ENCODE data around the gene SPTBN4.
A peak's percentile ranks its signal among the peaks of the same experiment; 100 is the strongest.
"Not testable (repeated sequence)": the region's sequence is repeated elsewhere in the genome, so short reads cannot be mapped to it uniquely, and the experiment has no call there.

SPTBN4 gene

DNA sequence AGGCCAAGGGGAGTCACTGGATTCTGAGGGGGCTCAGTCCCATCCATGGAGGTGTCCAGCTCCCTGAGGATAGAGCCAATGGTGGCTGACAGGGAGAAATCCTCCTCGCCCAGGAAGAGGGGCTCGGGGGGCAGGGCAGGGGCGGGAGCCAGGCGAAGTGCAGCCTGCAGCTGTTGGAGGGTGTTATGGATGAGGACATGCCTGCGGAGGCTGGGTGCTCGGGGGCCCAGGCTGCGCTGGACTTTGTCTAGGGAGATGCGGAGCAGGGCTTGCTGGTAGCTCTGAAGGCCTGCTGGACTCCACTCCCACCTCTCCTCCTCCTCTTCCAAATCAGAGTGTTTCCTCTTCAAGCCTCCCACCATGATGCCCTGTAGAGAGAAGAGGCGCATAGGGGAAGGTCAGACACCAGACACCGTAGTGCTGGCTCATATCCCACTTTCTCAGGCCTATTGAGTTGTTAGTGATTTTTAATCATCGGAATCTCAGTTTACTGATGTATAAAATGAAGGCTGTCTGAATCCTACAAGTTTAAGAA, 25.0 kb upstream of the SPTBN4 start:
- no peak for DNase-seq (ENCODE audit: low read depth)

DNA sequence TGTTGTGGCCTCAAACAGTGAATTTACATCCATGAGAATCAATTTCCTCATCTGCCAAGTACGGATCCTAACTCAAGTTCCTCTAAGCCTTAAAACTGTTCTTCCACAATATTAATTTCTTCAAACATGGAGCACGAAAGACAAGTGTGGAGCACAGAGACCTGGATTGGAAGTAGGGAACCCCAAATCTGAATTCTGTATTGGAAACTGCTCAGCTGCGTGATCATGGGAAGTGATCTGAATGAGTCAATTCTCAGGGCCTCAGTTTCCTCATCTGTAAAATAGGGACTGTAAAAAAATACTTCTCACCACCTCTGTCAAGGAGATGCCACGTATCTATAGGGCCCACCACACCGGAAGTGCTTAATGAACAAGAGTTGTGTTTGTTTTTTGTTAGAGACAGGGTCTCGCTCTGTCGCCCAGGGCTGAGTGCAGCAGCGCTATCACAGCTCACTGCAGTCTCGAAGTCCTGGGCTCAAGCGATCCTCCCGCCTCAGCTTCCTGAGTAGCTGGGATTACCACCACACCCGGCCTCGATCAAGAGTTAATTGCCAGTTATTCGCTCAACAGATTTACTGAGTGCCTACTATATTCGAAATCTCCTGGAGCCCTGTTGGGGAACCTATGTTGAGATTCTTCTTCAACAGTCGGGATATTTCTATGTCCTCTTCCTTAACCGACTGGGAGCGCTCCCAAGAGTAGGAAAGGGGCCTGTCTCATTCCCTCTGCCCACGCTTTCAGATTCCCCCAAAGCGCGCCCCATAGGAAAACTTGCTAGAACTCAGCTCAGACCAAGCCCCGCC, 24.3 kb upstream of the SPTBN4 start:
- DNase-seq (ENCODE audit: low read depth), result no peak

DNA sequence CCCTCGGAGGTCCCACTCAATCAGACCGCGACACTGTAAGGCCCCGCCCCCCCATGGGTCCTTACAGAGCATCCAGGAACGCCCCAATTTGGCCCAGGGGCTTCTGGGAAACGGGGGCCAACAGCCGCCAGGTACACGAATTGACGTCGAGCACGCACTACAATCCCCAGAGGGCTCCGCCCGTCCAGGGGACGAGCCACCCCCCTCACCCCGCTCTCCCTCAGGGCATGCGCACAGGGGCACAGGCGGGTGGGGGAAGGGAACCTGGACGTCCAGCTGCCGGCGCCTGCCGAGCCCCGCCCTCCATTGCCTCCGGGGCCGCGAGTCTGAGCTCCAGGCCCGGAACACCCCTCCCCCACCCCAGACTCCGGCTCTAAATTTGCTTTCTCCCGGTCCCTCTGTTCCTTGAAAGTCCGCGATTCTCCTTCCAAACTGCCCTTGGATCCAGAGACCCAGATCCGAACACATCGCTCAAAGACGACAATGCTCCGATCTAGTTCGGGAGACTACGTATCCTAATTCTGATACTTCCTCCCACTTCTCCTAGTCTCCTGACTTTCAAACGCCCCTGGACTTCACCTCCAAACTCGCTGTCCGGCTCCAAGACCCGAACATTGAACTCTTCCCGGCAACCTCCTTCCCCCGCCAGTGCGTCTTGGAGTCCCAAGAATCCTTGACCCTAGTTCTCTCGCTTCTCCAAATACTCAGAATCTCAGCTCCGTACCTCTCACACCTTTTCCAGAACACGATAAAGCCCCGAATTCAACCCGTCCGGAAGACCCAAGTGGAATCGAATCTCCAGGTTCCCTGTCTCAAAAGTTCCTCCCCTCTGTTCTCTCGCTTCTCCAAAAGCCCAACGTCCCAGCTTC, 23.4 kb upstream of the SPTBN4 start:
- DNase-seq (ENCODE audit: low read depth), result peak; percentile 100

DNA sequence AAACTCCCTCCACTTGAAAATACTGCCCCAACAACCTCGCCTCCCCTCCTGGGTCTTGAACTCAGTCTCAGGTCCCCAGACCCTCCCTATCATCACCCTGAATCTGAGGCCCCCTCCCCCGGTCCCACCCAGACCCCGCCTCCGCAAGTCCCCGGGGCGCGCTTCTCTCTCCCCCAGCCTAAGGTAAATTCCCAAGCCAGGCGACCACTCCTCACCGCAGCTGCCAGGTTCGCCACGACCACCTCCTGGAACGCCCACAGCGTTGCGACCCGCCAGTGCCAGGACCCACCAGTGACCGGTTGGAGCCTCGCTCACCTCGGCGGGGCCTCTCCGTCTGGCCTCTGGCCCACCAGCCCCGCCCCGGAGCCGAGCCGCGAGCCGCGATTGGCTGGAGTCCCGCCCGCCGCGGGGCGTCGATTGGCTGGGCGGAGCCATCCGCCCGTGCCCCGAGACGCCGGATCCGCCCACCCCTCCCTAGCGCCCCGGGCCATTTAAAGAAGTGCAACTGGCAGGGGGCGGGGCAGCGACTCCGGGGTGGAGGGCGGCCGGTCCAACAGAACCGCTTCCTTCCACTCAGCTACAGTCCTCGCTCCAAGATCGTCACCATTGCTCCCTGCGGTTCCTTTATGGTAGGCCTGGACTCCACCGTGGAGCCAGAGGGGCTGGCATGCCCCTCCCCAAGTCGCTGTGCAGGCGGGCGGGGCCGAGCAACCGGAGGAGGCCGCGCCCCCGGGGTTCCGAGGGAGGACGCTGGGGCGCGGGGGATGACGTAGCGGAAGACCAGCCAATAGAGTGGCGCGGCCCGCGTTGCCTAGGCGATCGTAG, 22.6 kb upstream of the SPTBN4 start, which contains the start of gene SERTAD3:
SERTAD3 (minus strand) TSS at position 336 of the 825 bp plus-strand sequence. CDS start 2,255 bp downstream, outside the sequence.
- peak; percentile 96 for DNase-seq (ENCODE audit: low read depth)

DNA sequence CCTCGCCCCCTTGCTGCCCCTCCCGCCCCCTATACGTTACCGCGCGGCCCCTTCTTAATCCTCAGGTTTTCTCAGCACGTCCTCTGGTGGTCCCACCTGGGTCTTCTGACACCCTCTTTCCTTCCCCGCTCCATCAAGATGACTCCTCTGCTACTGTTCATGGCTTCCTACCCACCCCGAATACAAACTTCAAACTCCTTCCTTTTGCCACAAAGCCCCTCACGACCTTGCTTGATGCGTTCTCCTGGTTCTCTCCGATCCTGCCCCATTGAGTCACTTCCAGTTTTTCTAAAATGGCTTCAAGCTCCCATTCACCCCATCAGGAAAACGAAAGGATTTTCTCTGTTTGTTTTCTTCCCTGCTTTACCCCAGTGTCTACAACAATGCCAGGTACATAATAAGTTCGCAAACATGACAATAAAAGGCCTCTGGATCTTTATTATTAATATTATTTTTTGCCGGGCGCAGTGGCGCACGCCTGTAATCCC, 21.9 kb upstream of the SPTBN4 start:
- no peak for DNase-seq (ENCODE audit: low read depth)

DNA sequence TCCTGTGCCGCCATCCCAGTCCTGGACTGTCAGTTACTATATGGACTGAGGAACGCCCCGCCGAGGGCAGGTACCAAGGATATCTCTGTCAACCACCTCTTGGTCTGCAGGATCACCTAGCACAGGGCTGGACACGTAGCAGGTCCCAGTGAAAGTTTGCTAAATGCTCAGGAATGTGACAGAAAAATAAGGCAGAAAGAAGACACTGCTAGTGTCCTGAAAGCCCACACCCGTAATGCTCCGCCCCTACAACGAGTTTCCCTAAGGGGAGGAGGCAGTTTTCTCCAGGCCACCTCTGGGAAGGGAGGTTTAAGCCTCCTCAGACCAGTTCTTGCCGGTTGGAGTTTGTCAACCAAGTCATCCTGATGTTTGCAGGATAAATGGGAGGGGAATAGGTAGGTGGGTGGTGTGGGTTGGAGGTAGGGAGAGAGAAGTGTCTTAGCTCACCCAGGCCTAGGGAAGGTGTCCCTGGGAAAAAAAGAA, 21.0 kb upstream of the SPTBN4 start:
- DNase-seq (ENCODE audit: low read depth), result no peak

DNA sequence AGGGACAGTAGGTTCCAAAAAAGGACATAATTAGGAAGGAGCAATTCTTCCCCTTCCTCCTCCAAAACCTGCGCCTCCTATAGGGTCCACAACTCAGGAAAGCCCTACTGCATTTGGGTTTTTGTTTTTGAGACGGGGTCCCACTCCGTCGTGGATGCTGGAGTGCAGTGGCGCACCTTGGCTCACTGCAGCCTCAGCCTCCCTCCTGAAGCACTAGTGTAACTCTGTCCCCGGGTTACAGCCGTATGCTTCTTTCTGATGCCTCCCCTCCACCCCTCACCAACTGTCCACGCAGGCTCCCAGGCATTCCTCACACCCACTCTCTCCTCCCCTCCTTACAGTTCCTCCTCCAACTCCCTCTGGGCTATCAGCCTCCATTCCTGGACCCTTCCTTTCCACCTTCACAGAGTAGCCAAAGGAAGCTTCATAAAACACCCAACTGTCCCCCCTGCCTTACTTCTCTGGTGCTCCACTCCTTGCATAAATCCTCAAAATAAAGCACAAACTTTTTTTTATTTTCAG, 20.5 kb upstream of the SPTBN4 start:
- no peak for DNase-seq (ENCODE audit: low read depth)

DNA sequence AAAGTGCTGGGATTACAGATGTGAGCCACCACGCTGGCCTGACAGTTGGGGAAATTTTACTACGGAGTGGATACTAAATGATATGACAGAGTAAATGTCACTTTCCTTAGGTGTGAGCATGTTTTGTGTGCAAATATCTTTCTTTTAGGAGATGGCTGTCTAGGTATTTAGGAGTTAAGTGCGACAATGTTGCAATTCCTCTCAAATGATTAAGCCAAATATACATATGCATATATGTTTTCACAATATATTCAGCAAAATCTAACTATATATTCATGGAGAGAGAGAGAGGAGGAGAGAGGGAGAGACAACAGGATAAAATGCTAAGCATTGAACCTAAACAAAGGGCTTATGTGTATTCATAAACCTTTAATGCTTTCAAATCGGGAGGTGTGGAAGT, 17.3 kb upstream of the SPTBN4 start:
- no peak for DNase-seq (ENCODE audit: low read depth)

DNA sequence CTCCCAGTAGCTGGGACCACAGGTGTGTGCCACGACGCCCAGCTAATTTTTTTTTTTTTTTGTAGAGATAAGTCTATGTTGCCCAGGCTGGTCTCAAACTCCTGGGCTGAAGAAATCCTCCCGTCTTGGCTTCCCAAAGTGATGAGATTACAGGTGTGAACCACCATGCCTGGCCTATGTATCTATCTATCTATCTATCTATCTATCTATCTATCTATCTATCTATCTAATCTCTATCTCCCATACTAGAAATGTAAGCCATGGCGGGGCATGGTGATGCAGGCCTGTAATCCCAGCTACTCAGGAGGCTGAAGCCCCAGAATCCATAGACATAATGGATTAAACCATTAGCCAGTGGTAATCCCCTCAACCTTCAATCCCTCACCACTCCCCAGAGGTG, 16.1 kb upstream of the SPTBN4 start:
- no peak for DNase-seq (ENCODE audit: low read depth)

DNA sequence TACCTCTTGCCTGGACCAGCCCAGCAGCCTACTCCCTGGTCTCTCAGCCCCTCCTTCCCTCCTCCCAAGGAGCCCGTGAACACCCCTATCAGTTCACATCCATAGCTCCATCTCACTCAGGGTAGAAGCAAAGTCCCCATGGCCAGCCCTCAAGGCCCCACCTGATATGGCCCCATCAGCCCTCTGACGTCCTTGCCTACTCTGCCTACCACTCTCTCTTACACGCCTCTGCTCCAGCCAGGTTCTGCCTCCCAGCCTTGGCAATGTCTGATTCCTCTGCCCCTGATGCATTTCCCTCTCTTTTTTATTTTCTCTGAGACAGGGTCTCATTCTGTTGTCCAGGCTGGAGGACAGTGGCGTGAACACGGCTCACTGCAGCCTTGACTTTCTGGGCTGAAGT, 14.8 kb upstream of the SPTBN4 start:
- no peak for DNase-seq (ENCODE audit: low read depth)

DNA sequence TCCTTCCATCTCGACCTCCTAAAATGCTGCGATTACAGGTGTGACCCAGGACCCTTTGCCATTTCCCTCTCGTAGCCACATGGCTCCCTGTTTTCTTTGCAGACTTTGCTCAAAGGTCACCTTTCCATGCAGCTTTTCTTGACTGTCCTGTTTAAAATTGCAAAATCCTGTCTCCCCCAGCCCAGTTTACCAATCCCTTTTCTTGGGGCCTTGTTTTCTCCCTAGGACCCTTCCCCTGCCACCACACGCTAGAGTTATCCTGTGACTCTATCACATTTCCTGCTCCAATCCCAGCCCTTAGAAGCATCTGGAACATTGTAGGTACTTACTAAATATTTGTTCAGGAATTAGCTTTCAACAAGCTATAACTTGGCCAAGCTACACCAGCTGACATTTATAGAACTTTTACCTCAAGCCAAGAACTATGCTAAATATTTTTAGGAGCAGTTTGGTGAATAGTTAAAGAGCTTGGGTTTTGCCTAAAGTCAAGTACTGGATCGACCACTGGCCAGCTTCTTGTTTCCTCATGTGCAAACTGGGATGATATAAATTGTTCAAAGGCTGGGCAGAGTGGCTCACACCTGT, 13.6 kb upstream of the SPTBN4 start:
- DNase-seq (ENCODE audit: low read depth), result no peak

DNA sequence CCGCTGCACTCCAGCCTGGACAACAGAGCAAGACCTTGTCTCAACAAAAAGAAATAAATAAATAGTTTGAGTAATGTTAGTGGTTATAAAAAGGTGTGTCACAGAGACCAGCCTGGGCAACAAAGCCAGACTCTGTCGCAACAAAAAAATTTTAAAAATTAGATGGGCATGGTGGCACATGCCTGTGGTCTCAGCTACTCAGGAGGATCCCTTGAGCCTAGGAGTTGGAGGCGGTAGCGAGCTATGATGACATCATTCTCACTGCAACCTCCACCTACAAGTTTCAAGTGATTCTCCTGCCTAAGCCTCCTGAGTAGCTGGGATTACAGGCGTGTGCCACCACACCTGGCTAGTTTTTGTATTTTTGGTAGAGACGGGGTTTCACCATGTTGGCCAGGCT, 12.9 kb upstream of the SPTBN4 start:
- DNase-seq (ENCODE audit: low read depth), result not testable (repeated sequence)

DNA sequence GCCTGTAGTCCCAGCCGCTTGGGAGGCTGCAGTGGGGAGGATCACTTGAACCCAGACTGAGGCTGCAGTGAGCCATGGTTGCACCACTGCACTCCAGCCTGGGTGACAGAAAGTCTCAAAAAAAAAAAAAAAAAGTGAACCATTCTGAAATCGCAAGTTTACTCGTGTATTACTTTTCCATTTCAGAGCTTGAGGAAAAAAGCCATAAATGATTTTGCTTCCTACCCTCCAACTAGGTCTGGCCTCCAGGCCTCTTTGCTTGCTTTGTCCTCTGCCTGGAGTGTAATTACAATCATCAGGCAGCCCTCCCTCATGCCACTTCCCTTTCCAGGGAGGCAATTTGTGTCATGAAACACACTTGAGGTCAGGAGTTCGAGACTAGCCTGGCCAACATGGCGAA, 9.8 kb upstream of the SPTBN4 start:
- DNase-seq (ENCODE audit: low read depth), result no peak

DNA sequence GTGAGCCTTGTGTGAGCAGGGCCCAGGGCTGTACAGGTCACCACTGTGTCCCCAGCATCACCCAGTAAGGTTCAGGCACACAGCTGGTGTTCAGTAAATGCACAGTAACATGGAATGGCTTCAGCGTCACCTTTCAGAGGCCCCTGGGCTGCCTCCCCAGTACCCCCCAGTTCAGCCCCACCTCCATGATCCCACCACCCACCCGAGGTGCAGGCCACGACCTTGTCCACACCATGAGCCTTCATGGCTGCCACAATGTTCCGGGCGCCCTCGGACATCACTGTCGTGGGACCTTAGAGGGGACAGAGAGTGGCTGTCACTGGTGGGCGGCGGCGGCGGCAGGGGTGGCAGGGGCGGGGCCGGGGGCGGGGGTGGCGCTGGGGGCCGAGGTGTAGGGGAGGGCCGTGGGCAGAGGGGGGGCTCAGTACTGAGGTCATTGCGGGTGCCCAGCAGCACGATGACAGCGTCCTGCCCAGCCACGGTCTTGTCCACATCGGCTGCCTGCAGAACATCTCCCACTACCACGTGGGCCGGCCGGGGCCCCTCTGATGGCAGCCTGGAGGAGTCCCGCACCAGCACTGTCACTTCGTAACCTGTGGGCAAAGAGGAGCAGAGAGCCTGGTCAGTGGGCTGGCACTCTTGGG, 8.7 kb upstream of the SPTBN4 start:
- no peak for DNase-seq (ENCODE audit: low read depth)

DNA sequence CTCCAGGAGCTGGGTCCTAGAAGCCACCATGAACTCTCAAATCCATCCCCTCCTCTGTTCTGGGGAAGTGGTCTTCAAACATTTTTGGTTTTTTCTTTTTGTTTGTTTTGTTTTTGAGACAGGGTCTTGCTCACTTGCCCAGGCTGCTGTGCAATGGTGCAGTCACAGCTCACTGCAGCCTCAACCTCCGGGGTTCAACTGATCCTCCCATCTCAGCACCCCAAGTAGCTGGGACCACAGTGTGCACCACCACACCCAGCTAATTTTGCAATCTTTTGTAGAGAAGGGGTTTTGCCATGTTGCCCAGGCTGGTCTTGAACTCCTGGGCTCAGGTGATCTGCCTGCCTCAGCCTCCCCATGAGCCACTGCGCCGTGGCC, 8.2 kb upstream of the SPTBN4 start:
- DNase-seq (ENCODE audit: low read depth), result no peak

DNA sequence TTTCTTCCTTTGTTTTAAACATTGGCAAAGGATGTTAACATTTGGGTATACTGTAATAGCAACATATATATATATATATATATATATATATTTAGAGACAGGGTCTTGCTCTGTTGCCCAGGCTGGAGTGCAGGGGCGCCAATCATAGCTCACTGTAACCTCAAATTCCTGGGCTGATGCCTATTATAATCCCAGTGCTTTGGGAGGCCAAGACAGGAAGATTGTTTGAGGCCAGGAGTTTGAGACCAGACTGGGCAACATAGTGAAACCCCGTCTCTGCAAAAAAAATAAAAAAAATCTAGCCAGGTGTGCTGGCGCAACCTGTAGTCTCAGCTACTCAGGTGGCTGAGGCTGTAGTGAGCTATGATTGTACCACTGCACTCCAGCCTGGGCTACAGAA, 6.6 kb upstream of the SPTBN4 start:
- DNase-seq (ENCODE audit: low read depth), result no peak

DNA sequence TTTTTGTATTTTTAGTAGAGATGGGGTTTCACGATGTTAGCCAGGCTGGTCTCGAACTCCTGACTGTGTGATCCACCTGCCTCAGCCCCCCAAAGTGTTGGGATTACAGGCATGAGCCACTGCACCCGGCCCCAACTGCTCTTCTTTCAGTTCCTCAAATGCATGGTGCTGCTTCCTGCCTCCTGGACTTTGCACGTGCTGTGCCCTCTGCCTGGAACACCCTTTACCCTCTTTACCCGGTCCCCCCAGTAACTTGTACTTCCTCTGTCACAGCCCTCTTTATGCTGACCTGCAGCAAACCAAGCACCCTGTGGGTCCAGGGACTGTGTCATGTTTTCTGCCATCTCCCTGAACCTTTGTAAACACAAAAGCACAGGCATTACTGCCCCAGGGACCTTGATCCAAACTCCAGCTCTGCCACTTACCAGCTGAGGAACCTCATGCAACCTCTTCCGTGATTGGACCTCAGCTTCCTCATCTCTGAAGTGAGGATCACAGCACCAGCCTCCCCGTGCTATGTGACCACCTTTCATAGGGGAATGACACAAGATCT, 5.1 kb upstream of the SPTBN4 start:
- DNase-seq (ENCODE audit: low read depth), result no peak

DNA sequence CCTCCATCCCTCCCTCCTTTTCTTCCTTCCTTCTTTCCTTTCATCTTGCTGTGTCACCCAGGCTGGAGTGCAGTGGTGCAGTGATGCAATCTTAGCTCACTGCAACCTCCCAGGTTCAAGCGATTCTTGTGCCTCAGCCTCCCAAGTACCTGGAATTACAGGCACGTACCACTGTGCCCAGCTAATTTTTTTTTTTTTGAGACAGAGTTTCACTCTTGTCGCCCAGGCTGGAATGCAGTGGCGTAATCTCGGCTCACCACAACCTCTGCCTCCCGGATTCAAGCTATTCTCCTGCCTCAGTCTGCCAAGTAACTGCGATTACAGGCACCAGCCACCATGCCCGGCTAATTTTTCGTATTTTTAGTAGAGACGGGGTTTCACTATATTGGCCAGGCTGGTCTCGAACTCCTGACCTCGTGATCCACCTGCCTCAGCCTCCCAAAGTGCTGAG, 3.2 kb upstream of the SPTBN4 start:
- DNase-seq (ENCODE audit: low read depth), result peak; percentile 12

DNA sequence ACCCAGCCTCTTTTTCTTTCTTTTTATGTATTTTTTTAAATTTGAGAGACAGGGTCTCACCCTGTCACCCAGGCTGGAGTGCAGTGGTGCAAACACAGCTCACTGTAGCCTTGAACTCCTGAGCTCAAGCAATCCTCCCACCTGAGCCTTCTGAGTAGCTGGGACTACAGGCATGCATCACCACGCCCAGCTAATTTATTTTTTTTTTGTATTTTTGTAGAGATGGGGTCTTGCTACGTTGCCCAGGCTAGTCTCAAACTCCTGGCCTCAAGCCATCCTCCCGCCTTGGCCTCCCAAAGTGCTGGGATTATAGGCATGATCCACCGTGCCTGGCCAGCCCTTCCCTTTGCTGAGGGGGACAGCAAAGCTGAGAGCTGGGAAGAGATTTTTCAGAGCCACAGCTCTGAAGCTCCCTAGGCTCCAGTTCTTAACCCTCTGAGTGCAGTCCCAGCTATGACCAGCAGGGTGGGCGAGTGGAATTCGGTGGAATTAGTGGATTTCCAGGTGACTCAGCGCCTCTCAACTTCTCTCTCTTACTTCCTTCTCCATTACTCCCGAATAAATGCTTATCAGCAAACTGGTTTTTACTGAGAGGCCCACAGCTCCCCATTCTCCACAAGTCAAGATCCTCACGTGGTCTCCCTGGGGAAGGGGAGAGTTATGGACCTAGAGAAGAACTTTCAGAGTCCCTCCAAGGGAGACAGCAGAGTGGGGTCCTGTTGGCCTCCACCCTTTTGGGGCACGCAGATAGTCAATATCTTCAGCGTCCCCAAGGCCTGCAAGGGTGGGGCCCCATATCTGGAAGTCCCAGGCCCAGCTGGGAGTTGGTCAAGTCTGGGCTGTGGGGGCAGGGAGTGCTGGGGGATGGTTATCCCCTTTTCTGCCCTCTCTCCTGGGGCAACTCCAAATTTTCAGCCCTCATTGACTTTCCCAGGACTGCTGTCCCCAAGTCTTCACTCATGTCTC, 2.5 kb upstream of the SPTBN4 start:
- peak; percentile 97 for DNase-seq (ENCODE audit: low read depth)
